Measurements from ENCODE around the gene ALDH4A1.

The ALDH4A1 gene

GRCh38 chr1:18908911-18909771 is 6.8 kb upstream of the ALDH4A1 start:
- in situ Hi-C loops (cut with HindIII; ENCODE audit: low sequenced_read_pairs) = no loop called here
- no peak overlapping the region for H3K4me3 ChIP-seq (ENCODE audit: low read depth, low read length)
- DNase-seq (ENCODE audit: low read depth, low spot score) = no peak
- no peak for TF ChIP-seq CTCF (IDR thresholded peaks at IDR 0.05; ENCODE audit: low read depth, low read length)

DNA sequence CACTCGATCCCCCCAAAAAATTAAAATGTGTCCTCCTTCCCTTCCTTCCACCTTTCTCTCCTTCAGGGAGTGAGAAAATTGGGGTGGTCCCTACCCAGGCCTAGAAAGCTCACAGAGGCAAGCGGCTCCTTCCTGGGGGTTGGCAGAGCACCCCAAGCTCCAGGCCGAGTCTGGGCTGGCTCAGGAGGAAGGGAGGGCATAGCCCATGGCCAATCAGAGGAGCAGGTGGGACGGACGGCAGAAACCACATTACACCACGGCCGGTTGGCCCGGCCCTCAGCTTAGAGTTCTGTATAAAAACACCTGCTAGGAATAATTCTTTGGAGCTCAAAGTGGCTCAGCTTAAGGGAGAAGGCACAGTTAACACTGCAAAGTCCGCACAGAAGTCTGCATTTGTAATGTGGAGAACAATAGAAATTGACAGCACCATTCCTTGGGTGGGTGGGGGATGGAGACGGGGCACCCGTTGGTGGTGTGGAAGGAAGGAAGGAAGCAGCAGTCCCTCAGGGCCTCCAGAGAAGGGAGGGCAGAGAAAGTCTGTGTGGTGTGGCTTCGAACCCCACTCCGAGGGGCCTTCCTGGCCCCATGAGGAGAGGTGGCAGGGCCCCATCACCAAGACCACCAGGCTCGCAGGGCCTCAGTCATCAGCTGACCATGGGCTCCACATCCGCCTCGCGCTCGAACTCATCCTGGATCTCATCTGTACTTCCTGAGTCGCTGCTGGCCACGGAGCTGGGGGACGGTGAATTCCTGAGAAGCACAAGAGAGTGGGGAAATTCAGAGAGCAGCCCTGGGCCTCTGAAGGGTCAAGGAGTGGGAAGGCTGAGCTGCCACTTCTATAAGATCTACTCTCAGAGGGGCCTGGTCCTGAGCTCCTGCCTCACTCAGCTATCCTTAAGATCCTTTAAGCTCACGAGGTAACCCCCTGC is 5.8 kb upstream of the ALDH4A1 start:
- in situ Hi-C loops (cut with HindIII; ENCODE audit: low sequenced_read_pairs) = no loop called here
- TF ChIP-seq CTCF (IDR thresholded peaks at IDR 0.05; ENCODE audit: low read depth, low read length) = no peak
- DNase-seq (ENCODE audit: low read depth, low spot score) = no peak
- no peak overlapping the region for H3K4me3 ChIP-seq (ENCODE audit: low read depth, low read length)

- peak; percentile 69 for DNase-seq (ENCODE audit: low read depth, low spot score)
- in situ Hi-C loops (cut with HindIII; ENCODE audit: low sequenced_read_pairs) = no loop called here
- TF ChIP-seq CTCF (IDR thresholded peaks at IDR 0.05; ENCODE audit: low read depth, low read length) = peak; percentile 72
- H3K4me3 ChIP-seq (ENCODE audit: low read depth, low read length) = no peak overlapping the region
Observed at GRCh38 chr1:18907021-18907916, 4.9 kb upstream of the ALDH4A1 start.

- DNase-seq (ENCODE audit: low read depth, low spot score) = no peak
- no peak for TF ChIP-seq CTCF (IDR thresholded peaks at IDR 0.05; ENCODE audit: low read depth, low read length)
- in situ Hi-C loops (cut with HindIII; ENCODE audit: low sequenced_read_pairs) = no loop called here
- peak overlapping the region; percentile 76 for H3K4me3 ChIP-seq (ENCODE audit: low read depth, low read length)
Observed at GRCh38 chr1:18903291-18903756, 969 bp upstream of the ALDH4A1 start.

GRCh38 chr1:18901952-18902522 is 318 bp downstream of the ALDH4A1 start:
- no peak for DNase-seq (ENCODE audit: low read depth, low spot score)
- in situ Hi-C loops (cut with HindIII; ENCODE audit: low sequenced_read_pairs) = no loop called here
- peak overlapping the region; percentile 76 for H3K4me3 ChIP-seq (ENCODE audit: low read depth, low read length)
- TF ChIP-seq CTCF (IDR thresholded peaks at IDR 0.05; ENCODE audit: low read depth, low read length) = no peak

Measured in astrocyte of the spinal cord (primary cell).